ENCODE data around the gene XXYLT1. TPM values are rescaled to one million over a fixed set of nuclear protein-coding genes. Genes with fewer than 3 reads are reported as not detected.

The XXYLT1 gene
- total RNA-seq, 1 donor from 2014 or later = 7.6 TPM

DNA sequence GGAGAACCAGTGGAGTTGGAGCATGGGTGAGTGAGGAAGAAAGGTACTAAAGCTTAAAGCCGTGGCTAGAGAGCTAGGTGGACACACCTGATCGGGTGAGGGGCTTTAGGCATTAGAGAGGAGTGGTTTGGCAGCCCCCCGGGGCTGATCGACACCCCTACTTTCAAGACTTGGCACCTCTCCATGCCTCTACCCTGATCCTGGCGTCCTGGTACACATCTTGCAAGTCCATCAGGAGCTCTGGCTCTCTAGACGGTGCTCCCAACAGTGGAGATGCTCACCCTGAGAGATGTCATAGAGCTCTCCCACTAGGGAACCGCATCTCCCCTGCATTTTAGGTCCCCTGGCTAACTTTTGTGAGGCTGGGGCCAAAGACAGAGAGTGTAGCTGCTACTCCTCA lies 98.1 kb downstream of the XXYLT1 start:
- DNase-seq (no peak), ATAC-seq (ENCODE audit: low read depth) (no peak)
- Mint-ChIP-seq H3K36me3 (ENCODE audit: low read depth) (no peaks in the 10 kb centered on the region), H3K27ac (no peak overlapping the region), H3K4me3 (no peak overlapping the region), H3K4me1 (peaks cover 11% of the 10 kb centered on the region), H3K9me3 (no peaks in the 10 kb centered on the region), H3K27me3 (peaks cover 2% of the 10 kb centered on the region)
- POLR2A ChIA-PET = interaction anchor here (1.1 kb wide), 1 partner anchor 16 kb away, joined by 3 read pairs; no protein-coding TSS in a partner anchor
- intact Hi-C loops (cut with micrococcal nuclease) = no loop called here
- CTCF ChIA-PET = interaction anchor here (1.0 kb wide), 1 partner anchor 39 kb away, joined by 3 read pairs; no protein-coding TSS in a partner anchor
- no peak for TF ChIP-seq CTCF (IDR thresholded peaks at IDR 0.05)

- H3K9me3 Mint-ChIP-seq = no peaks in the 10 kb centered on the region
- no peak overlapping the region for H3K27ac Mint-ChIP-seq
- H3K4me3 Mint-ChIP-seq = no peak overlapping the region
- ATAC-seq (ENCODE audit: low read depth) = no peak
- H3K36me3 Mint-ChIP-seq (ENCODE audit: low read depth) = no peaks in the 10 kb centered on the region
- CTCF ChIA-PET = interaction anchor here (1.0 kb wide), 1 partner anchor 38 kb away, joined by 3 read pairs; no protein-coding TSS in a partner anchor
- H3K4me1 Mint-ChIP-seq = peaks cover 11% of the 10 kb centered on the region
- peaks cover 2% of the 10 kb centered on the region for H3K27me3 Mint-ChIP-seq
- DNase-seq = no peak
- intact Hi-C loops (cut with micrococcal nuclease) = no loop called here
- no peak for TF ChIP-seq CTCF (IDR thresholded peaks at IDR 0.05)
- POLR2A ChIA-PET = no interaction called here
These were observed 98.8 kb downstream of the XXYLT1 start for GRCh38 chr3:195172039-195172684.

- intact Hi-C loops (cut with micrococcal nuclease) = no loop called here
- peaks cover 11% of the 10 kb centered on the region for H3K4me1 Mint-ChIP-seq
- DNase-seq = no peak
- peaks cover 2% of the 10 kb centered on the region for H3K27me3 Mint-ChIP-seq
- no peak overlapping the region for H3K27ac Mint-ChIP-seq
- no peak for ATAC-seq (ENCODE audit: low read depth)
- H3K4me3 Mint-ChIP-seq = no peak overlapping the region
- H3K36me3 Mint-ChIP-seq (ENCODE audit: low read depth) = no peaks in the 10 kb centered on the region
- POLR2A ChIA-PET = no interaction called here
- CTCF ChIA-PET = interaction anchor here (1.0 kb wide), 1 partner anchor 14 kb away, joined by 3 read pairs; no protein-coding TSS in a partner anchor
- no peak for TF ChIP-seq CTCF (IDR thresholded peaks at IDR 0.05)
- no peaks in the 10 kb centered on the region for H3K9me3 Mint-ChIP-seq
These were observed 99.7 kb downstream of the XXYLT1 start for GRCh38 chr3:195171093-195171873.

GRCh38 chr3:195170496-195170895 lies 100.5 kb downstream of the XXYLT1 start:
- ChIA-PET POLR2A (no interaction called here), CTCF (interaction anchor here (1.0 kb wide), 1 partner anchor 15 kb away, joined by 3 read pairs; no protein-coding TSS in a partner anchor)
- Mint-ChIP-seq H3K27ac (no peak overlapping the region), H3K4me1 (peaks cover 11% of the 10 kb centered on the region), H3K27me3 (peaks cover 2% of the 10 kb centered on the region), H3K9me3 (no peaks in the 10 kb centered on the region), H3K36me3 (ENCODE audit: low read depth) (no peaks in the 10 kb centered on the region), H3K4me3 (no peak overlapping the region)
- intact Hi-C loops (cut with micrococcal nuclease) = no loop called here
- DNase-seq = no peak
- no peak for TF ChIP-seq CTCF (IDR thresholded peaks at IDR 0.05)
- ATAC-seq (ENCODE audit: low read depth) = no peak

DNA sequence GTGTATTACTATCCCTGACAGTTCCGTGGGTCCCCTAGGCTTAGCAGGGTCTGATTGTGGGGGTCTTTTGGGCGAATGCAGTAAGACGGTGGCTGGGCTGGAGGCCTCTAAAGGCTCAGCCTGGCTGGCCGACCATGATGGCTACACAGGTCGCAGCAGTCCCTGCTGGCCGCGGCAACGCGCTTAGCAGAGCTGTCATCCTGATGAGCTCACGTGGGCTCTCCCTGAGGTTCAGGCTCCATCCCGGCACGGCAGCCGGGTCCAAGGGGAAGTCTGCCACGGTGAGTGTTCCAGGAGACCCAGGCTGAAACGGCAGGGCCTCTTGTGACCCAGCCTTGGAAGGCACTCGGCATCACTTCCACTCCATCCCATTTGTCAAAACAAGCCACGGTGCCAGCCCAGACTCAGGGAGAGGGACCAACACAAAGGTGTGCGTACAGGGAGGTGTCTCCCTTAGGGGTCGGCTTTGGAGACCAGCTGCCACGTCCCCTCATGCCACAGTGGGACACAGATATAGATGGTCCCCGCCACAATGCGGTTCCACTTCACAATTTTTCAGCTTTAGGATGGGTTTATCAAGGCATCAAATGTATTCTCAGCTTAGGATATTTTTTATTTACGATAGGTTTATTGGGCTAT lies 101.8 kb downstream of the XXYLT1 start:
- Mint-ChIP-seq H3K4me1 (peaks cover 14% of the 10 kb centered on the region), H3K36me3 (ENCODE audit: low read depth) (no peaks in the 10 kb centered on the region), H3K27me3 (peaks cover 2% of the 10 kb centered on the region), H3K27ac (no peak overlapping the region), H3K4me3 (no peak overlapping the region), H3K9me3 (no peaks in the 10 kb centered on the region)
- CTCF ChIA-PET = no interaction called here
- DNase-seq = no peak
- POLR2A ChIA-PET = no interaction called here
- intact Hi-C loops (cut with micrococcal nuclease) = no loop called here
- no peak for ATAC-seq (ENCODE audit: low read depth)
- no peak for TF ChIP-seq CTCF (IDR thresholded peaks at IDR 0.05)

Measured in activated B cell treated with CpG ODN at 0.5 μM for 24 hours (primary cell).